ENCODE measurements around the gene ANKH. TPM values are rescaled to one million over a fixed set of nuclear protein-coding genes. Genes with fewer than 3 reads are reported as not detected.

ANKH gene
- total RNA-seq, 1 experiment from 2014 or later = 65.2 TPM

GRCh38 chr5:14745188-14745563 is 126.4 kb downstream of the ANKH start:
- Histone ChIP-seq H3K4me2 (ENCODE audit: low read length) (no peak overlapping the region), H3K36me3 (ENCODE audit: control insufficient read depth in 1 of 2, insufficient read depth in 2 of 2, low read length in 2 of 2) (no peaks in the 10 kb centered on the region; a peak in 1 of 4 replicates), H2AFZ (ENCODE audit: low read depth, low read length, poor library complexity, severe bottlenecking) (no peak overlapping the region), H3K9me3 (ENCODE audit: control insufficient read depth in 1 of 2, insufficient read depth in 1 of 2, low read depth in 1 of 2, low read length in 2 of 2) (no peaks in the 10 kb centered on the region), H3K9me2 (ENCODE audit: insufficient read depth) (no peaks in the 10 kb centered on the region), H3K79me2 (ENCODE audit: insufficient read depth, low read length) (no peaks in the 10 kb centered on the region), H3K27ac (ENCODE audit: low read depth, low read length) (no peak overlapping the region), H3K4me3 (replicated peaks in 1 of 2; ENCODE audit: low read depth in 1 of 2, low read length in 2 of 2) (no peak overlapping the region), H3K27me3 (ENCODE audit: insufficient read depth, low read length) (no peaks in the 10 kb centered on the region), H3K4me1 (ENCODE audit: control insufficient read depth in 1 of 2, insufficient read depth in 2 of 2, low read length in 2 of 2) (no peaks in the 10 kb centered on the region), H4K20me1 (ENCODE audit: insufficient read depth) (no peaks in the 10 kb centered on the region), H3K9ac (ENCODE audit: low read length) (no peak overlapping the region)
- no peak for DNase-seq (ENCODE audit: low read depth, low spot score)
- BruUV-seq (replicated peaks) = no TSS peak
- no peak for ATAC-seq
- ChIA-PET RAD21 (ENCODE audit: low non-redundant PET in 1 of 2, low total read pairs in 2 of 2, uncharacterized antibody in 2 of 2, unreplicated experiment in 2 of 2) (no interaction called here), POLR2A (interaction anchor here (0.6 kb wide), 1 partner anchor 12 kb away, joined by 3 read pairs; no protein-coding TSS in a partner anchor), CTCF (no interaction called here)
- TF ChIP-seq POLR2A (IDR thresholded peaks at IDR 0.05; ENCODE audit: borderline replicate concordance, extremely low read depth, insufficient read depth, insufficient read length) = no peak
- intact Hi-C loops (cut with micrococcal nuclease) = no loop called here

DNA sequence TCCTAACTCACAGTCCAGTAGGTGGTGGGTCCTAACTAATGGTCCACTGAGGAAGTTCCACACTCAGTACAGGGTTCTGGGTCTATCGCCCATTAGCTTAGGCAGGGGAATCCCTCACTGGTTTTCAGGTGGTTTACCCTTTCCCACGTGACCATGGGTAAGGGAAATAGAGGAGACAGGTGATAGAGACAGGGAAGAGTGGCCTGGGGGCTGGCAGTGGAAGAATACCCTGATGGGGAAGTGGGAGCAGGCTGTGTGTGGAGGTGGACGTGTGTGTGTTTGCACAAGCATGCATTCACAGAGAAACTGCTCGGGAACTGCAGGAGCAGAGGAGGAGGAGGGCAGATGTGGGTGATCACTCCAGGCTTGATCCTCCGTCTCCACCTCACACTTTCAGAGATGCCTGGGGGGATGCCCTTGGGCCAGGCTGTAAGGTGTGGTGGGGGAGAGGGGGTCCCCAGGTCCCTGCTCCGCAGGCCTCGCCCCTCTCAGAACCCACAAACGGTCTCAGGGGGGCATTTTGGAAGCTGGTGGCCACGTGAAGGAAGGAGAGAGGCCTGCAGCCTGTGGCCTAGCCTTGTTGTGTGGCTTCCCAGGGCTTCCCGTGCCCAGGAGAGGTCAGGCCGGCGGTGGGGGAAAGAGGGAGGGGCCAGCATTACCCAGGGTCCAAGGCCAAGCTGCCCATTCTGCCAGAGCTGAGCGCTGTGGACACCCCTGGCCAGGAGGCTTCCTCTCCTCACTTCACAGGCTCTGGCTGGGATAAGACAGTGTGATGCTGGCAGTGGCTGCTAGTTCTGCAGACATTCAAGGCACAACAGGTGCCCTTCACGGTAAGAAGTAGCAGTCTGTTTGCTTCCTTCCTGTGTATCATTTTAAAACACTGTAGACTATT is 127.0 kb downstream of the ANKH start:
- no peaks in the 10 kb centered on the region; a peak in 1 of 4 replicates for H3K36me3 ChIP-seq (ENCODE audit: control insufficient read depth in 1 of 2, insufficient read depth in 2 of 2, low read length in 2 of 2)
- DNase-seq (ENCODE audit: low read depth, low spot score) (no peak), ATAC-seq (no peak)
- H3K27me3 ChIP-seq (ENCODE audit: insufficient read depth, low read length) = no peaks in the 10 kb centered on the region
- no peak overlapping the region for H2AFZ ChIP-seq (ENCODE audit: low read depth, low read length, poor library complexity, severe bottlenecking)
- ChIA-PET POLR2A (no interaction called here), CTCF (no interaction called here), RAD21 (ENCODE audit: low non-redundant PET in 1 of 2, low total read pairs in 2 of 2, uncharacterized antibody in 2 of 2, unreplicated experiment in 2 of 2) (no interaction called here)
- H3K4me2 ChIP-seq (ENCODE audit: low read length) = no peak overlapping the region
- no peak overlapping the region for H3K27ac ChIP-seq (ENCODE audit: low read depth, low read length)
- H3K9me3 ChIP-seq (ENCODE audit: control insufficient read depth in 1 of 2, insufficient read depth in 1 of 2, low read depth in 1 of 2, low read length in 2 of 2) = no peaks in the 10 kb centered on the region
- intact Hi-C loops (cut with micrococcal nuclease) = no loop called here
- no peaks in the 10 kb centered on the region for H4K20me1 ChIP-seq (ENCODE audit: insufficient read depth)
- no peaks in the 10 kb centered on the region for H3K9me2 ChIP-seq (ENCODE audit: insufficient read depth)
- no peak overlapping the region for H3K9ac ChIP-seq (ENCODE audit: low read length)
- H3K4me3 ChIP-seq (replicated peaks in 1 of 2; ENCODE audit: low read depth in 1 of 2, low read length in 2 of 2) = no peak overlapping the region
- no peaks in the 10 kb centered on the region for H3K4me1 ChIP-seq (ENCODE audit: control insufficient read depth in 1 of 2, insufficient read depth in 2 of 2, low read length in 2 of 2)
- TF ChIP-seq, protein P1, sequence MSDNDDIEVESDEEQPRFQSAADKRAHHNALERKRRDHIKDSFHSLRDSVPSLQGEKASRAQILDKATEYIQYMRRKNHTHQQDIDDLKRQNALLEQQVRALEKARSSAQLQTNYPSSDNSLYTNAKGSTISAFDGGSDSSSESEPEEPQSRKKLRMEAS (IDR thresholded peaks at IDR 0.05) = no peak
- TF ChIP-seq EGR1 (IDR thresholded peaks at IDR 0.05; ENCODE audit: low read depth) (no peak), ATF3 (IDR thresholded peaks at IDR 0.05) (no peak), REST (IDR thresholded peaks at IDR 0.05; ENCODE audit: low read depth) (no peak), POLR2AphosphoS5 (IDR thresholded peaks at IDR 0.05; ENCODE audit: low read depth, low read length) (no peak), TCF7L2 (IDR thresholded peaks at IDR 0.05; ENCODE audit: borderline replicate concordance, extremely low read depth, insufficient read depth, insufficient read length) (no peak)
- H3K79me2 ChIP-seq (ENCODE audit: insufficient read depth, low read length) = no peaks in the 10 kb centered on the region
- no TSS peak for BruUV-seq (replicated peaks)
